Stimulated activated CD8-positive, alpha-beta memory T cell treated with anti-CD3 and anti-CD28 coated beads, Interleukin-4, amount 100 ng/mL, for 1 hour (primary cell): ENCODE measurements around the gene NAB1.

ENCODE experiments used
- DNase-seq, 2 donors: peaks; one replicate each; pipeline ENCODE4 v3.0.0-alpha.2; 2020; ENCODE audit warnings: low read depth in 2 of 2, low spot score in 1 of 2

The NAB1 gene

DNA sequence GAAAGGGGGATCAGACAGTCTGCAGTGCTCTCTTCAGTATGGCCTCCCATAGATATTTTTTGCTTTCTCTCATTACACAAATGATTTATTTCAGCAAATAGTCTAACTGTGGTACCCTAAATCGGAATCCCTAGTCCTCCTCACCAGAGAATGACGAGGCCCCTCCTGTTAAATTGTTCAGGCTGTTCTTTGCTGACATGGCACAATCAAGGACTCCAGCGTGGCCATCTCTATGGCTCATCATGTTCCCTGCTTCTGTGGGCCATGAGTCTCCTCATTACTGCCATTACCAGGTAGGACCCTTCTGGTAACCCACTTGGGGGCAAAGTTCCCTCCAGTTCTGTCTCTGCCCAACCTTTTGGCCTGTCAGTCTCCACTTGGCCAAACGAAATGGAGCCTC is 62.2 kb downstream of the NAB1 start:
- DNase-seq = no peak

GRCh38 chr2:190713471-190713870 is 64.6 kb downstream of the NAB1 start:
- no peak for DNase-seq

DNA sequence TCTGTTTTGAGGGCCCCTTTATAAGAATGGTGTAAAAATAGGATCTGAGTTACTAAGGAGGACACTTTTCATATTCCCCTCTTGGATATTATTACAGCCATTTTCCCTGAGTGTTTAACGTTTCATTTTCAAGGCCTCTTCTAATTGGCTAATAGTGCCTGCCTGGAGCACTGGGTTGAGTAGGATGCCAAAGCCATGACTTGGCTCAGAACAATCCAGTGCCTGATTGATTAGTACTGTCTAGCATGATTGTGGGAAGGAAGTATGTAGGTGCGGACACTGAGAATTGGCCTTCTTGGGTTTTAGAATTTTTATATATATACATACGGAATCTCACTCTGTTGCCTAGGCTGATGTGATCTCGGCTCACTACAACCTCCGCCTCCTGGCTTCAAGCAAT is 66.1 kb downstream of the NAB1 start:
- no peak for DNase-seq

DNA sequence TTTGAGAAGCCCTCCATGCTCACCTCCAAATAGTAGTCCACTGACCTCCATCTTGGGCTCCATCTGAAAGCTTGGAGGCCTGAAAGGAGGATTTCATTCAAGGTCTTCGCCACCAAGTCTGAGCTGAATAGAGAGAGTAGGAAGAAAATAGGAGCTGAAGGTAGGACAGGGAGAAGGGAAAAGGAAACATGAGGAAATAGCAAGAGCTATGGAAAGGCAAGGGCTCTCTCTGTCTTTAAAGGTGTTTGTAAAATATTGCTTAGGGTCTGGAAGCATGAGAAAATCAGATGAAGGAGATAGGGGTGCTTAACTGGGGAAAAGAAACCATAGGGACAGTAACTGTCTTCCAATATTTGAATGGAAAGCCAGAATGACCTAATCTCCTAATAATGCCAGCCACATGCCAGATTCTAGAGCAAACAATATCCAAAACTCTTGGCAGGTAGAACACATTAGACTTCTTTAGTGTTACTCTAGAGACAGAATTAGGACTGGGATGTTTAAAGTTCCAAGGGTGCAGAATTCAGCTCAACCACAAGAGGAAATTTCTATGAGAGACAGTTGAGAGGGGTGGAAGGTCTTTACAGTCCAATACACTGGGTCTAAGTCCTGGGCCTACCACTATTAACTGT is 67.4 kb downstream of the NAB1 start:
- no peak for DNase-seq

DNA sequence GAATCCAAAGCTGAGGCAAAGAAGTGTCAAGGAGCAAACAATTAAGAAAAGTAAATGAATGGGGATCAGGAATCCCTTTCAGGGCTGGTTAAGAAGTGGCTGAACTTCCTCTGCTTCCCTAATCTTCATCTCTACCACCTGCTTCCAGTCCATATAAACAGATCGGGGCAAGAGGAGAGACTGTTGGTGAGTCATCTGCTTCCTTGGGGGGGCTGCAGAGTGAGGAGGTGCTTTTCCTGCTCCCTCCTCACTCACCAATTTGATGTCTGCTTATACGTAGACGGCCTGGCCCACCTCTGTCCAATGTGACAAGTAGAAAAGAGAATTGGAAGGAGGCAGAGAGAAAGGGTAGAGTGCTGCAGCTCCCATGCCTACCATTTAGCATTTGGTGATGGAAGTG is 68.4 kb downstream of the NAB1 start:
- DNase-seq = no peak

GRCh38 chr2:190717764-190718651 is 69.1 kb downstream of the NAB1 start:
- no peak for DNase-seq

- DNase-seq = no peak
Measured at GRCh38 chr2:190718652-190719526, 70.0 kb downstream of the NAB1 start.

GRCh38 chr2:190720276-190720675 is 71.4 kb downstream of the NAB1 start:
- no peak for DNase-seq

- DNase-seq = no peak
Measured at GRCh38 chr2:190720691-190721090, 71.8 kb downstream of the NAB1 start.

GRCh38 chr2:190722061-190722759 is 73.3 kb downstream of the NAB1 start:
- DNase-seq = no peak

- no peak for DNase-seq
Measured at GRCh38 chr2:190722835-190723234, 74.0 kb downstream of the NAB1 start.

GRCh38 chr2:190723397-190724090 is 74.7 kb downstream of the NAB1 start:
- DNase-seq = no peak

GRCh38 chr2:190726255-190726654 is 77.4 kb downstream of the NAB1 start:
- DNase-seq = no peak

DNA sequence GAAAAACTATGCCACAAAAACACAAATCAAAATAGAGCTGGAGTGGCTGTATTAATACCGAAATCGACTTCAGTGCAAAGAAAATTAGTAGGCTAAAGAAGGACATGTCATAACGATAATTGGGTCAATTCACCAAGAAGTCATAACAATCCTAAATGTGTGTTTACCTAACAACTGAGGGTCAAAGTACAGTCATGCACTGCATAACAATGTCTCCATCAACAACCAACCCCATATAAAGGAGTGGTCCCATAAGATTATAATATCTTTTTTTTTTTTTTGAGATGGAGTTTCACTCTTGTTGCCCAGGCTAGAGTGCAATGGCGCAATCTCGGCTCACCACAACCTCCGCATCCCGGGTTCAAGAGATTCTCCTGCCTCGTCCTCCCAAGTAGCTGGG is 87.5 kb downstream of the NAB1 start:
- no peak for DNase-seq

GRCh38 chr2:190740449-190740848 is 91.6 kb downstream of the NAB1 start:
- DNase-seq = no peak
